Liver (tissue), 9 donors: ENCODE results near the gene RUNDC3A. TPM values are rescaled to one million over a fixed set of nuclear protein-coding genes. Genes with fewer than 3 reads are reported as not detected.
A peak's percentile ranks its signal among the peaks of the same experiment; 100 is the strongest.

ENCODE experiments used
- DNase-seq: peaks from one replicate; pipeline ENCODE4 v3.0.0-alpha.2; 2017; ENCODE audit warnings: low spot score
- H3K27ac ChIP-seq, 2 donors: one replicate each; pipeline ENCODE4 v1.7.0; 2013; ENCODE audit warnings: inconsistent platforms in 2 of 2, low read length in 2 of 2, control low read depth in 1 of 2, low read depth in 1 of 2, mild to moderate bottlenecking in 1 of 2
- H3K27me3 ChIP-seq, 4 donors: one replicate each; pipeline versions ENCODE4 v1.6.1 to v1.7.0; 2013; ENCODE audit warnings: low read length in 3 of 4, inconsistent platforms in 1 of 4, mild to moderate bottlenecking in 1 of 4, moderate library complexity in 1 of 4; ENCODE audit not compliant: control insufficient read depth in 4 of 4, insufficient read depth in 4 of 4
- H3K36me3 ChIP-seq, 4 donors: one replicate each; pipeline versions ENCODE4 v1.6.1 to v1.7.0; 2013; ENCODE audit warnings: low read length in 3 of 4, mild to moderate bottlenecking in 3 of 4, low read depth in 1 of 4, moderate library complexity in 1 of 4; ENCODE audit not compliant: control insufficient read depth in 4 of 4, insufficient read depth in 3 of 4
- H3K4me1 ChIP-seq, 4 donors: one replicate each; pipeline versions ENCODE4 v1.6.1 to v1.7.0; 2013; ENCODE audit warnings: low read length in 3 of 4, mild to moderate bottlenecking in 3 of 4, moderate library complexity in 1 of 4; ENCODE audit not compliant: control insufficient read depth in 4 of 4, insufficient read depth in 4 of 4
- H3K4me3 ChIP-seq, 3 donors: one replicate each; pipeline versions ENCODE4 v1.6.1 to v1.7.0; 2013; ENCODE audit warnings: low read length in 3 of 3, control low read depth in 1 of 3, low read depth in 1 of 3, mild to moderate bottlenecking in 1 of 3
- H3K9ac ChIP-seq, 2 donors: one replicate each; pipeline ENCODE4 v1.7.0; 2013; ENCODE audit warnings: low read length in 2 of 2, mild to moderate bottlenecking in 2 of 2, moderate library complexity in 2 of 2, control low read depth in 1 of 2, low read depth in 1 of 2
- H3K9me3 ChIP-seq, 4 donors: one replicate each; pipeline versions ENCODE4 v1.6.1 to v1.7.0; 2013; ENCODE audit warnings: low read length in 3 of 4; ENCODE audit not compliant: control insufficient read depth in 4 of 4
- ATF3 ChIP-seq: IDR thresholded peaks from 2 replicates; pipeline ENCODE4 v1.6.1; 2016; ENCODE audit warnings: antibody characterized with exemption
- CTCF ChIP-seq: fragments of 150-350 bp; IDR thresholded peaks from 2 replicates; pipeline ENCODE4 v1.5.1; 2017; ENCODE audit warnings: improper control_type of control experiment, low read depth, low read length; ENCODE audit not compliant: missing input control
- EGR1 ChIP-seq, 2 donors: IDR thresholded peaks; 2 replicates each; pipeline ENCODE4 v1.6.1; 2016 to 2018; ENCODE audit warnings: antibody characterized with exemption in 2 of 2, low read depth in 2 of 2
- FOXA1 ChIP-seq: IDR thresholded peaks from 2 replicates; pipeline ENCODE4 v1.6.1; 2016; ENCODE audit warnings: antibody characterized with exemption
- FOXA2 ChIP-seq: IDR thresholded peaks from 2 replicates; pipeline ENCODE4 v1.6.1; 2016; ENCODE audit warnings: antibody characterized with exemption
- GABPA ChIP-seq, 2 donors: IDR thresholded peaks in 1 of 2; conservative IDR thresholded peaks in 1 of 2; 2 replicates each; pipeline ENCODE4 v1.6.1; 2016; ENCODE audit warnings: antibody characterized with exemption in 2 of 2, mild to moderate bottlenecking in 1 of 2, moderate library complexity in 1 of 2
- HNF4A ChIP-seq, 2 donors: conservative IDR thresholded peaks; 2 replicates each; pipeline ENCODE4 v1.6.1; 2016; ENCODE audit warnings: antibody characterized with exemption in 2 of 2, mild to moderate bottlenecking in 2 of 2
- HNF4G ChIP-seq: IDR thresholded peaks from 2 replicates; pipeline ENCODE4 v1.6.1; 2016; ENCODE audit warnings: antibody characterized with exemption
- JUND ChIP-seq, 2 donors: IDR thresholded peaks; 2 replicates each; pipeline ENCODE4 v1.6.1; 2016; ENCODE audit warnings: antibody characterized with exemption in 2 of 2
- MAX ChIP-seq: IDR thresholded peaks from 2 replicates; pipeline ENCODE4 v1.6.1; 2016; ENCODE audit warnings: antibody characterized with exemption
- NR2F2 ChIP-seq: IDR thresholded peaks from 2 replicates; pipeline ENCODE4 v1.6.1; 2016; ENCODE audit warnings: antibody characterized with exemption
- RAD21 ChIP-seq, 2 donors: IDR thresholded peaks; 2 replicates each; pipeline ENCODE4 v1.6.1; 2016; ENCODE audit warnings: antibody characterized with exemption in 2 of 2, mild to moderate bottlenecking in 2 of 2
- RXRA ChIP-seq, 2 donors: IDR thresholded peaks; 2 replicates each; pipeline ENCODE4 v1.6.1; 2017 to 2018; ENCODE audit warnings: antibody characterized with exemption in 2 of 2, mild to moderate bottlenecking in 1 of 2
- SP1 ChIP-seq: IDR thresholded peaks from 2 replicates; pipeline ENCODE4 v1.6.1; 2018; ENCODE audit warnings: antibody characterized with exemption, mild to moderate bottlenecking
- TAF1 ChIP-seq: conservative IDR thresholded peaks from 2 replicates; pipeline ENCODE4 v1.6.1; 2016; ENCODE audit warnings: antibody characterized with exemption, mild to moderate bottlenecking
- YY1 ChIP-seq: IDR thresholded peaks from 2 replicates; pipeline ENCODE4 v1.6.1; 2016; ENCODE audit warnings: antibody characterized with exemption, mild to moderate bottlenecking
- ZBTB33 ChIP-seq: IDR thresholded peaks from 2 replicates; pipeline ENCODE4 v1.6.1; 2016; ENCODE audit warnings: antibody characterized with exemption
- WGBS: extraction: QIAGEN DNeasy Blood & Tissue Kit; methylation state at CpG from one replicate; pipeline ENCODE4 v1.1.7; 2013; 5-methylcytosine and 5-hydroxymethylcytosine counted together
- polyA plus RNA-seq, 2 donors: library from polyadenylated mRNA; stranded (reverse) in 1 of 2; unstranded in 1 of 2; fragments of 200-250 nt in 1 of 2; fragments of >200 nt in 1 of 2; fragmentation: Nextera tagmentation in 1 of 2; extraction: Ambion mirVana in 1 of 2; gene quantifications; one replicate each; pipeline versions ENCODE4 v1.2.1 to v1.2.3, GENCODE V29; 2013 to 2015
- total RNA-seq, 2 donors: library from RNA; depleted of rRNA; stranded (reverse); fragments of >200 nt; gene quantifications; one replicate each; pipeline ENCODE4 v1.2.3, GENCODE V29; 2014
- donor health status: healthy.
- donor health status: healthy.
- donor health status: healthy.
- donor health status: healthy.
- donor health status: healthy.

The RUNDC3A gene
- total and polyA plus RNA-seq, 4 donors, result 0.05 to 17.0 (median 0.06) TPM; not detected in 1

GRCh38 chr17:44352828-44353671, 44.6 kb downstream of the RUNDC3A start:
- no peaks in the 10 kb centered on the region for H3K27me3 ChIP-seq
- DNase-seq, result no peak
- peaks cover 4 to 32% (median 15%) of the 10 kb centered on the region in 4 donors for H3K36me3 ChIP-seq
- WGBS, result 68% methylated on average over 22 of the region's 22 CpGs
- H3K9ac ChIP-seq, result no peak overlapping the region
- no peak for TF ChIP-seq FOXA2
- TF ChIP-seq JUND (IDR thresholded peaks at IDR 0.05), result no peak
- no peak for TF ChIP-seq NR2F2
- TF ChIP-seq EGR1 (IDR thresholded peaks at IDR 0.05; ENCODE audit: low read depth in 2 of 2), result no peak
- no peak for TF ChIP-seq MAX
- no peak for TF ChIP-seq GABPA (IDR thresholded peaks at IDR 0.05 in 1 of 2, conservative IDR thresholded peaks at IDR 0.05 in 1 of 2)
- TF ChIP-seq ZBTB33, result no peak
- no peak for TF ChIP-seq FOXA1
- TF ChIP-seq HNF4G, result no peak
- no peak for TF ChIP-seq TAF1
- no peak for TF ChIP-seq SP1
- TF ChIP-seq RXRA (IDR thresholded peaks at IDR 0.05), result no peak
- no peak for TF ChIP-seq HNF4A (conservative IDR thresholded peaks at IDR 0.05)
- no peak for TF ChIP-seq RAD21 (IDR thresholded peaks at IDR 0.05)
- TF ChIP-seq YY1, result no peak
- peaks cover 0 to 5% (median 0%) of the 10 kb centered on the region in 4 donors for H3K4me1 ChIP-seq
- no peaks in the 10 kb centered on the region for H3K9me3 ChIP-seq
- no peak overlapping the region for H3K27ac ChIP-seq
- no peak overlapping the region for H3K4me3 ChIP-seq

GRCh38 chr17:44353672-44354331, 45.4 kb downstream of the RUNDC3A start:
- Histone ChIP-seq H3K36me3 (peaks cover 4 to 32% (median 15%) of the 10 kb centered on the region in 4 donors), H3K4me3 (peak overlapping the region in 1 of 3 donors; percentile 42), H3K9ac (no peak overlapping the region), H3K27me3 (no peaks in the 10 kb centered on the region), H3K4me1 (peaks cover 0 to 5% (median 0%) of the 10 kb centered on the region in 4 donors), H3K27ac (no peak overlapping the region), H3K9me3 (no peaks in the 10 kb centered on the region)
- TF ChIP-seq RAD21 (IDR thresholded peaks at IDR 0.05) (no peak), FOXA1 (no peak), JUND (IDR thresholded peaks at IDR 0.05) (no peak), EGR1 (IDR thresholded peaks at IDR 0.05; ENCODE audit: low read depth in 2 of 2) (no peak), GABPA (IDR thresholded peaks at IDR 0.05 in 1 of 2, conservative IDR thresholded peaks at IDR 0.05 in 1 of 2) (no peak), ZBTB33 (no peak), FOXA2 (no peak), HNF4A (conservative IDR thresholded peaks at IDR 0.05) (no peak), HNF4G (no peak), RXRA (IDR thresholded peaks at IDR 0.05) (no peak), CTCF (no peak), ATF3 (no peak), MAX (no peak)
- DNase-seq, result no peak
- 36% methylated on average over 98 of the region's 98 CpGs for WGBS
